GM12874 (cell line): ENCODE results near the gene ALKAL2.

Experiments
- CTCF ChIP-seq: IDR thresholded peaks from 2 replicates; pipeline ENCODE4 v1.5.1; 2011; ENCODE audit warnings: low read depth, mild to moderate bottlenecking, control low read depth, low read length, moderate library complexity; ENCODE audit not compliant: insufficient read depth

ALKAL2 gene

GRCh38 chr2:264493-265468, 23.1 kb downstream of the ALKAL2 start, which contains the start of gene ACP1:
TSS of gene ACP1 (plus strand) at chr2:264947. CDS start at chr2:264965, 18 bp downstream.
- TF ChIP-seq CTCF = peak; percentile 12; the same call in 1 of the 2 replicates

DNA sequence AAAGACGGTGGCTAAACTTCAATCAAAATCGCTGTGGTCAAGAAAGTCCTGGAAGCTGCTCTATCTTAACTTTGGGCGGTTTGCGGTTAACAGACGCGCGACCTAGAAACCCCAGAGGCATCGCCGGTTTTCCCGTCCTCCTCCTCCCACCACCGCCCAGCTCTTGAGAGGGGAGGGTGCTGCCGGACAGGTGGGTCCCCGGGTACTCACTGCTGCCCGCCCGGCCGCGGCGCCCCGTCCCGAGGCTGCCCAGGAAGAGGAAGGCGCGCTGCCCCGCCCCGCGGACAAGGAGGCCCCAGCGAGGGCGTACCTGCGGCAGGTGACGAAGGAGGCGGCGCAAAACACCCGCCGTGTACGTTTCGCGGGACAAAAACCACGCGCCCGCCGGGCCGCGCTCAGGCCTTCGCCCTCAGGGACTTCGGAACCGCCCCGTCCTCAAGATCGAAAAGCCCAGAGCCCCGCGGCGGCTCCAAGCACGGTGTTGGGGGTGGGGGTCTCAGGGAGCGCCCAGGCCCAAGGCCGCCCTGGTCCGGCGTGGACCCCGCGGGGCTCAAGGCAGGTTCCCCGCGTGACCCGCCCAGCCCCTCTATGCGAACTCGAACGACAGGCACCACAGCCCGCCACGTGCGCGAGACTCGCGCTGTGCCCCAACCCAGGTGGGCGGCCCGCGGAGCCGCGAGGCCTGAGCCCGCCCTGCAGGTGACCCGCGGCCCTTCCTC, 24.0 kb downstream of the ALKAL2 start, which contains the start of gene SH3YL1:
TSS of gene SH3YL1 (minus strand) at position 259 of the 719 bp plus-strand sequence. CDS start at position 211, 48 bp downstream.
- TF ChIP-seq CTCF = no peak

GRCh38 chr2:263022-263738, 24.7 kb downstream of the ALKAL2 start:
- TF ChIP-seq CTCF = no peak

DNA sequence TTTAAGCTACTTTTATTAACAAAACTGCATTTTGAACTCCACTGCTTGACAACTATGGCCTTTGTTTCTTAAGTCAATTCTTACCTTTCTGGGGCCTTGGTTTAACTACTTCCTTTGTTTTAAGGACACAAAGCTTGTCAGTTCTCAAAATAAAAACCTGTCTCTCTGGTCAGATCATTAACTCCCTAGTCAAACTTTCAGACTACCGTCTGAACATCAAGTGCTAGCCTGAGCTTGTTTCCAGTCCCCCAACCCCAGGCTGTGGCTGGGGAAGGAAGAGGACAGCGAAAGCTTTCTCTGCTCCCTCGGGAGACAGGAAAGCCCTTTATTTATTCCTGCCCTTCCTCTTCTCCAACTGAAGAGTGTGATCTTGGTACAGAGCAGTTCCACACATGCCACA, 25.8 kb downstream of the ALKAL2 start:
- TF ChIP-seq CTCF = no peak

GRCh38 chr2:260507-261161, 27.3 kb downstream of the ALKAL2 start:
- no peak for TF ChIP-seq CTCF

GRCh38 chr2:259789-260331, 28.0 kb downstream of the ALKAL2 start:
- TF ChIP-seq CTCF = no peak
